Activated naive CD8-positive, alpha-beta T cell treated with anti-CD3 and anti-CD28 coated beads for 36 hours (primary cell): ENCODE data around the gene USH1C. TPM values are rescaled to one million over a fixed set of nuclear protein-coding genes. Genes with fewer than 3 reads are reported as not detected.
A peak's percentile ranks its signal among the peaks of the same experiment; 100 is the strongest.

Experiments used
- DNase-seq: peaks from one replicate; pipeline ENCODE4 v3.0.0; 2021
- H3K27ac Mint-ChIP-seq: one replicate; pipeline ENCODE4 v1.8.0; 2022; ENCODE audit warnings: mild to moderate bottlenecking, moderate library complexity, mixed read lengths
- H3K27me3 Mint-ChIP-seq: one replicate; pipeline ENCODE4 v1.8.0; 2022; ENCODE audit warnings: mild to moderate bottlenecking, mixed read lengths
- H3K36me3 Mint-ChIP-seq: one replicate; pipeline ENCODE4 v1.8.0; 2021; ENCODE audit warnings: mild to moderate bottlenecking, mixed read lengths
- H3K4me1 Mint-ChIP-seq: one replicate; pipeline ENCODE4 v1.8.0; 2021; ENCODE audit warnings: mixed read lengths
- H3K4me3 Mint-ChIP-seq: one replicate; pipeline ENCODE4 v1.8.0; 2022; ENCODE audit warnings: mild to moderate bottlenecking, moderate library complexity, mixed read lengths
- H3K9me3 Mint-ChIP-seq: one replicate; pipeline ENCODE4 v1.8.0; 2022; ENCODE audit warnings: mixed read lengths
- total RNA-seq, 2 experiments: library from RNA; stranded (reverse); gene quantifications; one replicate each; pipeline ENCODE4 v1.2.3, GENCODE V29; 2021

The USH1C gene
- total RNA-seq, 2 experiments from 2014 or later, result not detected

- H3K4me1 Mint-ChIP-seq, result no peaks in the 10 kb centered on the region
- no peaks in the 10 kb centered on the region for H3K27me3 Mint-ChIP-seq
- H3K27ac Mint-ChIP-seq, result no peak overlapping the region
- no peak for DNase-seq
- no peaks in the 10 kb centered on the region for H3K9me3 Mint-ChIP-seq
- no peaks in the 10 kb centered on the region for H3K36me3 Mint-ChIP-seq
- H3K4me3 Mint-ChIP-seq, result no peak overlapping the region
Observed at GRCh38 chr11:17498475-17498874, 45.7 kb downstream of the USH1C start.

GRCh38 chr11:17498058-17498457 is 46.2 kb downstream of the USH1C start:
- no peaks in the 10 kb centered on the region for H3K9me3 Mint-ChIP-seq
- no peaks in the 10 kb centered on the region for H3K36me3 Mint-ChIP-seq
- H3K4me3 Mint-ChIP-seq, result no peak overlapping the region
- DNase-seq, result no peak
- H3K27me3 Mint-ChIP-seq, result no peaks in the 10 kb centered on the region
- H3K4me1 Mint-ChIP-seq, result no peaks in the 10 kb centered on the region
- no peak overlapping the region for H3K27ac Mint-ChIP-seq

GRCh38 chr11:17496406-17496805 is 47.8 kb downstream of the USH1C start:
- H3K36me3 Mint-ChIP-seq, result no peaks in the 10 kb centered on the region
- no peak for DNase-seq
- H3K27me3 Mint-ChIP-seq, result no peaks in the 10 kb centered on the region
- no peak overlapping the region for H3K4me3 Mint-ChIP-seq
- no peaks in the 10 kb centered on the region for H3K9me3 Mint-ChIP-seq
- no peaks in the 10 kb centered on the region for H3K4me1 Mint-ChIP-seq
- no peak overlapping the region for H3K27ac Mint-ChIP-seq

- Mint-ChIP-seq H3K4me1 (no peaks in the 10 kb centered on the region), H3K27ac (no peak overlapping the region), H3K27me3 (no peaks in the 10 kb centered on the region), H3K9me3 (no peaks in the 10 kb centered on the region), H3K4me3 (no peak overlapping the region), H3K36me3 (no peaks in the 10 kb centered on the region)
- DNase-seq, result no peak
Observed at GRCh38 chr11:17494019-17494418, 50.2 kb downstream of the USH1C start.

- Mint-ChIP-seq H3K36me3 (no peaks in the 10 kb centered on the region), H3K27ac (no peak overlapping the region), H3K27me3 (peaks cover 4% of the 10 kb centered on the region), H3K4me1 (no peaks in the 10 kb centered on the region), H3K9me3 (no peaks in the 10 kb centered on the region), H3K4me3 (no peak overlapping the region)
- no peak for DNase-seq
Observed at GRCh38 chr11:17490938-17491337, 53.3 kb downstream of the USH1C start.

- no peak overlapping the region for H3K27ac Mint-ChIP-seq
- DNase-seq, result no peak
- peaks cover 4% of the 10 kb centered on the region for H3K27me3 Mint-ChIP-seq
- no peaks in the 10 kb centered on the region for H3K36me3 Mint-ChIP-seq
- H3K4me1 Mint-ChIP-seq, result no peaks in the 10 kb centered on the region
- no peak overlapping the region for H3K4me3 Mint-ChIP-seq
- no peaks in the 10 kb centered on the region for H3K9me3 Mint-ChIP-seq
Observed at GRCh38 chr11:17490232-17490631, 54.0 kb downstream of the USH1C start.

GRCh38 chr11:17489751-17490150 is 54.5 kb downstream of the USH1C start:
- Mint-ChIP-seq H3K4me1 (no peaks in the 10 kb centered on the region), H3K27me3 (peaks cover 4% of the 10 kb centered on the region), H3K4me3 (no peak overlapping the region), H3K36me3 (no peaks in the 10 kb centered on the region), H3K9me3 (no peaks in the 10 kb centered on the region), H3K27ac (no peak overlapping the region)
- no peak for DNase-seq

GRCh38 chr11:17488563-17488962 is 55.7 kb downstream of the USH1C start:
- no peak for DNase-seq
- no peaks in the 10 kb centered on the region for H3K36me3 Mint-ChIP-seq
- H3K4me1 Mint-ChIP-seq, result no peaks in the 10 kb centered on the region
- H3K27me3 Mint-ChIP-seq, result peaks cover 4% of the 10 kb centered on the region
- H3K27ac Mint-ChIP-seq, result no peak overlapping the region
- H3K9me3 Mint-ChIP-seq, result peaks cover under 1% of the 10 kb centered on the region
- H3K4me3 Mint-ChIP-seq, result no peak overlapping the region

GRCh38 chr11:17486646-17487045 is 57.6 kb downstream of the USH1C start:
- H3K9me3 Mint-ChIP-seq, result peaks cover 3% of the 10 kb centered on the region
- H3K4me1 Mint-ChIP-seq, result no peaks in the 10 kb centered on the region
- no peak for DNase-seq
- no peak overlapping the region for H3K4me3 Mint-ChIP-seq
- H3K27ac Mint-ChIP-seq, result no peak overlapping the region
- H3K36me3 Mint-ChIP-seq, result no peaks in the 10 kb centered on the region
- H3K27me3 Mint-ChIP-seq, result peaks cover 4% of the 10 kb centered on the region

GRCh38 chr11:17483505-17483904 is 60.7 kb downstream of the USH1C start:
- Mint-ChIP-seq H3K27ac (no peak overlapping the region), H3K4me3 (no peak overlapping the region), H3K4me1 (no peaks in the 10 kb centered on the region), H3K36me3 (no peaks in the 10 kb centered on the region), H3K9me3 (peaks cover 3% of the 10 kb centered on the region), H3K27me3 (peaks cover 22% of the 10 kb centered on the region)
- DNase-seq, result no peak

GRCh38 chr11:17481905-17482304 is 62.3 kb downstream of the USH1C start:
- Mint-ChIP-seq H3K4me1 (no peaks in the 10 kb centered on the region), H3K4me3 (no peak overlapping the region), H3K36me3 (no peaks in the 10 kb centered on the region), H3K9me3 (peaks cover 3% of the 10 kb centered on the region), H3K27me3 (peaks cover 30% of the 10 kb centered on the region), H3K27ac (no peak overlapping the region)
- no peak for DNase-seq

- Mint-ChIP-seq H3K27ac (no peak overlapping the region), H3K36me3 (no peaks in the 10 kb centered on the region), H3K4me3 (no peak overlapping the region), H3K27me3 (peaks cover 51% of the 10 kb centered on the region), H3K4me1 (no peaks in the 10 kb centered on the region), H3K9me3 (peaks cover 3% of the 10 kb centered on the region)
- no peak for DNase-seq
Observed at GRCh38 chr11:17479284-17480214, 64.7 kb downstream of the USH1C start.

GRCh38 chr11:17478070-17478469 is 66.1 kb downstream of the USH1C start:
- no peak for DNase-seq
- no peak overlapping the region for H3K27ac Mint-ChIP-seq
- peaks cover 65% of the 10 kb centered on the region for H3K27me3 Mint-ChIP-seq
- no peaks in the 10 kb centered on the region for H3K36me3 Mint-ChIP-seq
- H3K4me3 Mint-ChIP-seq, result no peak overlapping the region
- no peaks in the 10 kb centered on the region for H3K4me1 Mint-ChIP-seq
- no peaks in the 10 kb centered on the region for H3K9me3 Mint-ChIP-seq

GRCh38 chr11:17477361-17477760 is 66.9 kb downstream of the USH1C start:
- no peaks in the 10 kb centered on the region for H3K9me3 Mint-ChIP-seq
- H3K4me1 Mint-ChIP-seq, result no peaks in the 10 kb centered on the region
- H3K27ac Mint-ChIP-seq, result no peak overlapping the region
- peaks cover 71% of the 10 kb centered on the region for H3K27me3 Mint-ChIP-seq
- H3K4me3 Mint-ChIP-seq, result no peak overlapping the region
- DNase-seq, result no peak
- H3K36me3 Mint-ChIP-seq, result no peaks in the 10 kb centered on the region

GRCh38 chr11:17477084-17477333 is 67.2 kb downstream of the USH1C start:
- no peak for DNase-seq
- no peak overlapping the region for H3K4me3 Mint-ChIP-seq
- no peaks in the 10 kb centered on the region for H3K4me1 Mint-ChIP-seq
- H3K9me3 Mint-ChIP-seq, result no peaks in the 10 kb centered on the region
- H3K27me3 Mint-ChIP-seq, result peaks cover 71% of the 10 kb centered on the region
- H3K36me3 Mint-ChIP-seq, result no peaks in the 10 kb centered on the region
- H3K27ac Mint-ChIP-seq, result no peak overlapping the region

- DNase-seq, result peak; percentile 12
- H3K36me3 Mint-ChIP-seq, result no peaks in the 10 kb centered on the region
- H3K27ac Mint-ChIP-seq, result no peak within 1 kb of the TSS
- peaks cover 71% of the 10 kb centered on the region for H3K27me3 Mint-ChIP-seq
- H3K4me3 Mint-ChIP-seq, result peak within 1 kb of the TSS; percentile 15
- H3K9me3 Mint-ChIP-seq, result no peaks in the 10 kb centered on the region
- no peaks in the 10 kb centered on the region for H3K4me1 Mint-ChIP-seq
Observed at GRCh38 chr11:17476317-17477083, 67.7 kb downstream of the USH1C start, which contains the start of gene ABCC8. Gene ABCC8 (minus strand): TSS chr11:17476845. CDS start chr11:17476776, 69 bp downstream.
